ENCODE data around the gene CHST6.
"Not testable (repeated sequence)": the region's sequence is repeated elsewhere in the genome, so short reads cannot be mapped to it uniquely, and the experiment has no call there.

Gene CHST6

DNA sequence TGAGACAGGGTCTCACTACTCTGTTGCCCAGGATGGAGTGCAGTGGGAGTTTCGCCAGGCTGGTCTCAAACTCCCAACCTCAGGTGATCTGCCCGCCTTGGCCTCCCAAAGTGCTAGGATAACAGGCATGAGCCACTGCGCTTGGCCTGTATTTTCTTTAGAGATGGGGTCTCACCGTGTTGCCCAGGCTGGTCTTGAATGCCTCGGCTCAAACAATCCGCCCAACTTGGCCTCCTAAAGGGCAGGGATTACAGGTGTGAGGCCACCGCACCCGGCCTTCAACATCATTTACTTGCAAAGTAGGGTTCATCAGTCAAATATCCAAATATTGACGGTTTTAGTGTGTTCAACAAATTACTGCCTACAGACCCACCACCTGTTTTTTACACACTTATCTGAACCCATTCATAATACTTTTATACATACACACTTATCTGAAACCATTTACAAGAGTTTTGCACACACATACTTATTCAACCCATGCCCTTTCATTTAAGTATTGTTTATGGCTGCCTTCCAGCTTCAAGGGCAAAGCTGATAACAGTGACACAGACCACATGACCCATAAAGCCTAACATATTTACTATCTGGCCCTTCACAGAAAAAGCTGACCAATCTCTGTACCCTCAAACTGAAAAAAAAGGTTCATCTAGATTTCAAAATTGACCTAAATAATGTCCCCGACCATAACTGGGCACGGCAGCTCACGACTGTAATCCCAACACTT lies 42.6 kb downstream of the CHST6 start:
- no peak for DNase-seq (ENCODE audit: extremely low read depth in 1 of 2, low read depth in 1 of 2)

- DNase-seq (ENCODE audit: extremely low read depth in 1 of 2, low read depth in 1 of 2) = no peak
Observed at GRCh38 chr16:75446416-75446815, 48.8 kb downstream of the CHST6 start.

- no peak for DNase-seq (ENCODE audit: extremely low read depth in 1 of 2, low read depth in 1 of 2)
Observed at GRCh38 chr16:75445298-75445697, 49.9 kb downstream of the CHST6 start.

DNA sequence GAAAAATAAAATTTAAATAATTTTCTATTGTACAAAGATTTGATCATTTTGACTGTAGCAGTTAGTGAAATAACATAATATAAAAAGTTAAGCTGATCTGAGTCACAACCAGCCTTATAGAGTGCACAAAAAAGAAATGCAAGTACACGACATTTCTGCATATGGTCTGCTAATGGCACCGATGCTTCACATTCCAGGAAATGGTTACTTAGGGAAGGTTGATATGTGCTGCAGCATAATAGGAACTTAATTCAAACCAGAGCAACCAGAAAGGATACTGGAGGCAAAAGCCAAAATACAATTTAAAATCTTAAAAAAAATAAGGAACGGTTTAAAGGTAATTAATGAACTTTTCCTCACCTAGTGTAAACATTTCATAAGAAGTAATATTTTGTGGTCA lies 51.9 kb downstream of the CHST6 start:
- no peak for DNase-seq (ENCODE audit: extremely low read depth in 1 of 2, low read depth in 1 of 2)

GRCh38 chr16:75433732-75434413 lies 61.4 kb downstream of the CHST6 start:
- DNase-seq (ENCODE audit: extremely low read depth in 1 of 2, low read depth in 1 of 2) = no peak

- peak; percentile 91 to 94 for DNase-seq (ENCODE audit: extremely low read depth in 1 of 2, low read depth in 1 of 2)
Observed at GRCh38 chr16:75432828-75433731, 62.2 kb downstream of the CHST6 start, which contains the start of gene CFDP1. Gene CFDP1 (minus strand): TSS chr16:75433503. CDS start chr16:75433352, 151 bp downstream.

DNA sequence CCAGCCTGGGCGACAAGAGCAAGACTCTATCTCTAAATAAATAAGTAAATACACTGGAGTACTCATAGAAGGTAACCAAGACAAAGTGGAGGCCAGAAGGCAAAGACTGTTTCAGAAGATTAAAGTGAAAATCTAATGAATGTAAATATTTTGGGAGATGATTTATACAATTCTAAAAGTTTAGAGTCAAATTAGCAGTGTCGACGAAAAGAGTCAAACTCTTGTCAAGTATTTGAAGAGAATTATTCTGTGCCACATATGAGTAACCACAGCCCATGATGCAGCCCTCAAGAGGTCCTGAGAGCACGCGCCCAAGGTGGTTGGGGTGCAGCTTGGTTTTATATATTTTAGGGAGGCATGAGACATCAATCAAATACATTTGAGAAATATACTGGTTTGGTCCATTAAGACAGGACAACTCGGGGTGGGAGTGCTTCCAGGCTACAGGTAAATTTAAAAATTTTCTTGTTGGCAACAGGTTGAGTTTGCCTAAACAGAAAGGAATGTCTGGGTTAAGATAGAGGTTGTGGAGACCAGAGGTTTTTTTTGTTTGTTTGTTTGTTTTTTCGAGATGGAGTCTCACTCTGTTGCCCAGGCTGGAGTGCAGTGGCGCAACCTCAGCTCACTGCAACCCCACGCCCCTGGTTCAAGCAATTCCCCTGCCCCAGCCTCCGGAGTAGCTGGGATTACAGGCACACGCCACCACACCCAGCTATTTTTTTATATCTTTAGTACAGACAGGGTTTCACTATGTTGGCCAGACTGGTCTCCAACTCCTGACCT lies 65.4 kb downstream of the CHST6 start:
- no peak for DNase-seq (ENCODE audit: extremely low read depth in 1 of 2, low read depth in 1 of 2)

GRCh38 chr16:75426524-75426923 lies 68.7 kb downstream of the CHST6 start:
- not testable (repeated sequence) for DNase-seq (ENCODE audit: extremely low read depth in 1 of 2, low read depth in 1 of 2)

DNA sequence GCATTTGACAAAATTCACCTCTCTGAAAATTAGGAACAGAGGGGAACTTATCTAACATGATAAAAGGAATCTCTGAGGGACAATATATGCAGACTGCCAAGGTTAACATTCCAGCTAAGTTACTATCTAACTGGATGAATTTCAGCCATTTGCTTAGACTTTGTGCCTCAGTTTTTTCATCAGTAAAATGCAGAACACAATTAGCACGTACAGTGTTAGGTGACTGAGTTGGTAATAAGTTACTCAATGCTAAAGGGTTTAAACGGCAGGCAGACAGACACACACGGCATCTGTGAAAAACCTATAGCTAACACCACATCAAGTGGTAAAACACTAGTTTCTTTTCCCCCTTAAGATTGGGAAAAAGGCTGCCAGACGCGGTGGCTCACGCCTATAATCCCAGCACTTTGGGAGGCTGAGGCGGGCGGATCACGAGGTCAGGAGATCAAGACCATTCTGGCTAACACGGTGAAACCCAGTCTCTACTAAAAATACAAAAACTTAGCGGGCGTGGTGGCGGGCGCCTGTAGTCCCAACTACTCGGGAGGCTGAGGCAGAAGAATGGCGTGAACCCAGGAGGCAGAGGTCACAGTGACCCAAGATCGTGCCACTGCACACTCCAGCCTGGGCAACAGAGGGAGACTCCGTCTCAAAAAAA lies 71.0 kb downstream of the CHST6 start:
- DNase-seq (ENCODE audit: extremely low read depth in 1 of 2, low read depth in 1 of 2) = not testable (repeated sequence)

DNA sequence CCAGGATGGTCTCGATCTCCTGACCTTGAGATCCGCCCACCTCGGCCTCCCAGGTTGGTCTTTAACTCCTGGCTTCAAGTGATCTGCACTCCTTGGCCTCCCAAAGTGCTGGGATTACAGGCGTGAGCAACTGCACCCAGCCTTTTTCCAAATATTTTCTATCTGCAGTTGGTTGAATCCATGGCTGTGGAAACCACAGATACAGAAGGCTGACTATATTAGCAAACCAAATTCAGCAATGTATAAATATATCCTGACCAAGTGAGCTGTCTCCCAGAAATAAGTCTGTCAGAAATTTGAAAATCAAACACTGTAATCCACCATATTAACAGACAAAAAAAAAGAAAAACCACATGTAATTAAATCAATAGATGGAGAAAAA lies 71.5 kb downstream of the CHST6 start:
- no peak for DNase-seq (ENCODE audit: extremely low read depth in 1 of 2, low read depth in 1 of 2)
